ENCODE measurements around the gene GLP1R.
A peak's percentile ranks its signal among the peaks of the same experiment; 100 is the strongest.

GLP1R gene

GRCh38 chr6:39086294-39086693 lies 37.7 kb downstream of the GLP1R start:
- peak in 1 of 3 donors; percentile 22 for DNase-seq (ENCODE audit: low read depth in 3 of 3)

GRCh38 chr6:39086711-39087110 lies 38.1 kb downstream of the GLP1R start:
- no peak for DNase-seq (ENCODE audit: low read depth in 3 of 3)

- DNase-seq (ENCODE audit: low read depth in 3 of 3) = no peak
Measured at GRCh38 chr6:39087197-39087596, 38.6 kb downstream of the GLP1R start.

- no peak for DNase-seq (ENCODE audit: low read depth in 3 of 3)
Measured at GRCh38 chr6:39088331-39088730, 39.8 kb downstream of the GLP1R start.

- no peak for DNase-seq (ENCODE audit: low read depth in 3 of 3)
Measured at GRCh38 chr6:39090036-39090435, 41.5 kb downstream of the GLP1R start.

GRCh38 chr6:39091220-39091619 lies 42.6 kb downstream of the GLP1R start:
- no peak for DNase-seq (ENCODE audit: low read depth in 3 of 3)

GRCh38 chr6:39092124-39092523 lies 43.5 kb downstream of the GLP1R start:
- no peak for DNase-seq (ENCODE audit: low read depth in 3 of 3)

GRCh38 chr6:39093149-39093708 lies 44.6 kb downstream of the GLP1R start:
- no peak for DNase-seq (ENCODE audit: low read depth in 3 of 3)

- DNase-seq (ENCODE audit: low read depth in 3 of 3) = no peak
Measured at GRCh38 chr6:39095578-39095977, 47.0 kb downstream of the GLP1R start.

- no peak for DNase-seq (ENCODE audit: low read depth in 3 of 3)
Measured at GRCh38 chr6:39100358-39100757, 51.8 kb downstream of the GLP1R start.

- DNase-seq (ENCODE audit: low read depth in 3 of 3) = no peak
Measured at GRCh38 chr6:39102071-39102820, 53.7 kb downstream of the GLP1R start.

- no peak for DNase-seq (ENCODE audit: low read depth in 3 of 3)
Measured at GRCh38 chr6:39102821-39103136, 54.2 kb downstream of the GLP1R start.

- no peak for DNase-seq (ENCODE audit: low read depth in 3 of 3)
Measured at GRCh38 chr6:39104528-39104927, 55.9 kb downstream of the GLP1R start.

GRCh38 chr6:39107034-39107433 lies 58.5 kb downstream of the GLP1R start:
- no peak for DNase-seq (ENCODE audit: low read depth in 3 of 3)

- no peak for DNase-seq (ENCODE audit: low read depth in 3 of 3)
Measured at GRCh38 chr6:39107641-39108040, 59.1 kb downstream of the GLP1R start.

- DNase-seq (ENCODE audit: low read depth in 3 of 3) = no peak
Measured at GRCh38 chr6:39108041-39108839, 59.7 kb downstream of the GLP1R start.

- DNase-seq (ENCODE audit: low read depth in 3 of 3) = no peak
Measured at GRCh38 chr6:39111280-39111679, 62.7 kb downstream of the GLP1R start.

GRCh38 chr6:39113788-39114187 lies 65.2 kb downstream of the GLP1R start:
- no peak for DNase-seq (ENCODE audit: low read depth in 3 of 3)

- no peak for DNase-seq (ENCODE audit: low read depth in 3 of 3)
Measured at GRCh38 chr6:39114388-39114703, 65.8 kb downstream of the GLP1R start.

GRCh38 chr6:39114704-39115599 lies 66.4 kb downstream of the GLP1R start, which contains the start of gene SAYSD1:
Gene SAYSD1 (minus strand): TSS chr6:39115186. CDS start chr6:39115089, 97 bp downstream.
- peak; percentile 87 to 90 (median 89) for DNase-seq (ENCODE audit: low read depth in 3 of 3)

- no peak for DNase-seq (ENCODE audit: low read depth in 3 of 3)
Measured at GRCh38 chr6:39118921-39119320, 70.3 kb downstream of the GLP1R start.

GRCh38 chr6:39124114-39124513 lies 75.5 kb downstream of the GLP1R start:
- DNase-seq (ENCODE audit: low read depth in 3 of 3) = no peak

Data from stimulated activated CD4-positive, alpha-beta T cell treated with anti-CD3 and anti-CD28 coated beads, TNF-alpha, amount 100 ng/mL, for 48 hours (primary cell).